Omental fat pad (tissue), 4 donors: ENCODE results near the gene ISY1. TPM values are rescaled to one million over a fixed set of nuclear protein-coding genes. Genes with fewer than 3 reads are reported as not detected.

ENCODE experiments used
- ATAC-seq: fragments of 150-250 bp; one replicate; pipeline ENCODE4 v1.9.1; 2016; ENCODE audit warnings: mild to moderate bottlenecking, moderate library complexity; ENCODE audit not compliant: low FRiP score
- DNase-seq: peaks from one replicate; pipeline ENCODE4 v3.0.0-alpha.2; 2019; ENCODE audit warnings: low spot score
- CTCF ChIP-seq, 3 donors: fragments of 450-650 bp; IDR thresholded peaks; one replicate each; pipeline ENCODE4 v1.5.1; 2016 to 2017; ENCODE audit warnings: antibody characterized with exemption in 3 of 3, mild to moderate bottlenecking in 3 of 3, moderate library complexity in 2 of 3
- total RNA-seq, 4 donors: library from RNA; depleted of rRNA; stranded (reverse); fragments of >200 nt; gene quantifications; one replicate each; pipeline ENCODE4 v1.1.0, GENCODE V29; 2016

ISY1 gene
- total RNA-seq = 10 to 100 TPM; 14.4 to 23.2 (median 17.0) TPM

DNA sequence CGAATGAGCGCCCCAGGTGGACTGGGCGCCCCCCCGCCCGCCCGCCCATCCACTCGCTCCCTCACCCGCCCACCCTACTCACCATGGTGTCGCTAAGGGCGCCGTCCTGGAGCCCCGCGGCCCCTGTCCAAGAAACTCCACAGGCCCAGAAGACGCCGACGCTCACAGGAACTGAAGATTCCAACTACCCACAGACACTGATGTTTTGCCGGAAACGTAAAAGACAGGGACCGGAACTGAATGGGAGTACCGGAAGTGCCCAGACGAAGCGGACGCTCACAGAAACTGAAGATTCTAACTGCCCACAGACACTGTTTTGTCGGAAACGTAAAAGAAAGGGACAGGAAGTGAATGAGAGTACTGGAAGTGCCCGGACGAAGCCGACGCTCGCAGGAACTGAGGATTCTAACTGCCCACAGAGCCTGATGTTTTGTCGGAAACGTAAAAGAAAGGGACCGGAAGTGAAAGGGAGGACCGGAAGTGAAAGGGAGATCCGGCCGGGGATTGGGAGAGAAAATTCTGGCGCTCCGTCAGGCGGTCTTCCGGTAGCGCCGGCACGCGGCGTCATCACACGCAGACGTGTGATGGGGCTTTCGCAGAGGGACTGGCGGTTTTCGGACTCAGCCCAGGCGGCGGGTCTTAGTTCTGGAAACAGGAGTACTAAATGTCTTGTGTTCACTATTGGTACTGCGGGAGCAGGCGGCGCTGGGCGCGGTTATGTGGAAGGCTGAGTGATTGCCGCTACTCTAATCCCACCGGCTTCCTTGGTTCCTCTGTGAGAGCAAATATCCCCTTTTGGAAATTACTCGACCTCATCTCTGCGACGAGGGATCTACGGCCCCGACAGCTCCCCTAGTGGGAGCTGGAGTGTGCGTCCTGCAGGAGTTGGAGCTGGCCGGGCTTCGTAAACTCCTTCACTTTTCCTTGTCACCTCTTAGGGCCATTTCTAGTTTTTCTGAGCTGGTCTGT is at the start of gene ISY1:
ISY1 (minus strand) TSS at position 173 of the 969 bp plus-strand sequence; CDS start at position 85, 88 bp downstream.
- DNase-seq = no peak
- TF ChIP-seq CTCF (IDR thresholded peaks at IDR 0.05) = peak in 2 of 3 donors; percentile 22 to 65
- ATAC-seq = peak; percentile 94

GRCh38 chr3:129207479-129207878 is 46.6 kb upstream of the ISY1 start:
- no peak for TF ChIP-seq CTCF (IDR thresholded peaks at IDR 0.05)
- ATAC-seq = no peak
- no peak for DNase-seq

- DNase-seq (no peak), ATAC-seq (peak; percentile 37)
- no peak for TF ChIP-seq CTCF (IDR thresholded peaks at IDR 0.05)
Observed at GRCh38 chr3:129205109-129205832, 44.4 kb upstream of the ISY1 start.

- DNase-seq = no peak
- no peak for TF ChIP-seq CTCF (IDR thresholded peaks at IDR 0.05)
- ATAC-seq = no peak
Observed at GRCh38 chr3:129204473-129204872, 43.6 kb upstream of the ISY1 start.

DNA sequence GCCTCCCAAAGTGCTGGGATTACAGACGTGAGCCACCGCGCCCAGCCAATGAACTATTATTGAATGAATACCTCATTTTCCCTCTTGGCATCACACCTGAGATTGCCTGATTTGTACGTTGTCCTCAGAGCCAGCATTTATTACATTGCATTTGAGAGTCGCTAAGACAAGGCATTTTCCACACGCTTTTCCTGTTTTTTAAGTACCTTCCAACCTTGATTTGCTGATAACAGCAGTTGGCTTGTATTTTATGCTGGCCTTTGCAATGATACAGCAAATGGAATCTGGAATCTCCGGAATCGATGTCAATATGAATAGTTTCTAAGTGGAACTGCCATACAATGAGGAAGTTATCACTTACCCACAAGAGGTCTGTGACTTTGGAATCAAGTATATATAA is 38.5 kb upstream of the ISY1 start:
- TF ChIP-seq CTCF (IDR thresholded peaks at IDR 0.05) = no peak
- ATAC-seq (no peak), DNase-seq (no peak)

DNA sequence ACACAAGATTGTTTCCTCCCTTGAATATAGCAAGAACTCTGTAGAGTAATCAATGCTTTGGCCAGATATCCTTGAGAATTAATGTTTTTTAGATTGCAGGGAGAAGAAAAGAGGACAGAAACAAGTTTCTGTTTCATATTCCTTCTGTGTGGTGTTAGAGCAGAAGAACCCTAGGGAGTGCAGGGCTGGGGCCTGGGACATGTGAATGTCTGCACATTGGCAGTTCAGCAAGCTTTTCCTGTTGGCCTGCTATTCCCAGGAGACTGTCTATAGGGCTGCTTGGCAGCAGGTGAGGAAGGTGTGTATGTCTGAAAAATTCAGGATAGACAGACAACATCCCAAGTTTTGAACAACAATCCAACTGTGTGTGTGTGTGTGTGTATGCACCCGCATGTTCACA is 36.5 kb upstream of the ISY1 start:
- TF ChIP-seq CTCF (IDR thresholded peaks at IDR 0.05) = no peak
- ATAC-seq (no peak), DNase-seq (no peak)
